ENCODE measurements around the gene MATR3. TPM values are rescaled to one million over a fixed set of nuclear protein-coding genes. Genes with fewer than 3 reads are reported as not detected.

Gene MATR3
- total and polyA plus RNA-seq, 8 donors = 68.2 to 352 (median 116) TPM

DNA sequence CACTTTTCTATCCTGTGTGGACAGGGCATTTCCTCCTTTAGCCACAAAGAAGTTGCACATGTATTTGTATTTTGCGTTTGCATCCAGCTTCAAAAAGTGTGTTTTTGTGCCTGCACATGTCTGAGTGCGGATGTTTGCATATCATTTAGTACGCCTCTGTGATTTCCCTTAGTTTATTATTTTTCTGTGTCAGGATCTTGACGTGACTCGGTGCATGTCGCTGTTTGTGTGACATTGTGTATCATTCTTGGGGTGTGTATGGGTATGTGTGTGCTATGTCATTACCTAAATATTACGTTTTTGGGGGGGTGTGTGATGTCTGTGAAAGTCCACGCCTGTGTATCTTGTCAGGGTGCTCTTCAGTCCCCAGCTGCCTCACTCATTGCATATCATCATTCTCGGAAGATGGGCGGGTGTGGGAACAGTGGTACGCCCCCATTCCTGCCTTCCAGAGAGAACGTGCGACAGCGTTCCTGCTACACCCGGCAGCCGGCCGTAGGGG is 47.7 kb downstream of the MATR3 start:
- H3K9me3 ChIP-seq = no peaks in the 10 kb centered on the region
- peaks cover 0 to 6% (median 3%) of the 10 kb centered on the region in 4 donors for H3K36me3 ChIP-seq
- H3K27ac ChIP-seq = peak overlapping the region in 4 of 5 donors; percentile 93 to 99 (median 98)
- no peaks in the 10 kb centered on the region for H3K27me3 ChIP-seq
- WGBS, 5 donors = 1 to 4% (median 2%) methylated on average over 8 to 17 of the region's 17 CpGs
- intact Hi-C loops (cut with DNase I; ENCODE audit: low total_unique reads) = loop anchor here (10.0 kb wide), 1 partner anchor 46 kb away; the partner anchor contains the start of gene MATR3
- DNase-seq = no peak
- peaks cover 31 to 52% (median 46%) of the 10 kb centered on the region in 4 donors for H3K4me1 ChIP-seq
- TF ChIP-seq CTCF (IDR thresholded peaks at IDR 0.05) (no peak), EP300 (IDR thresholded peaks at IDR 0.05) (no peak), POLR2AphosphoS5 (IDR thresholded peaks at IDR 0.05) (no peak), POLR2A (IDR thresholded peaks at IDR 0.05) (no peak)
- peak overlapping the region; percentile 75 to 98 (median 87) for H3K4me3 ChIP-seq

DNA sequence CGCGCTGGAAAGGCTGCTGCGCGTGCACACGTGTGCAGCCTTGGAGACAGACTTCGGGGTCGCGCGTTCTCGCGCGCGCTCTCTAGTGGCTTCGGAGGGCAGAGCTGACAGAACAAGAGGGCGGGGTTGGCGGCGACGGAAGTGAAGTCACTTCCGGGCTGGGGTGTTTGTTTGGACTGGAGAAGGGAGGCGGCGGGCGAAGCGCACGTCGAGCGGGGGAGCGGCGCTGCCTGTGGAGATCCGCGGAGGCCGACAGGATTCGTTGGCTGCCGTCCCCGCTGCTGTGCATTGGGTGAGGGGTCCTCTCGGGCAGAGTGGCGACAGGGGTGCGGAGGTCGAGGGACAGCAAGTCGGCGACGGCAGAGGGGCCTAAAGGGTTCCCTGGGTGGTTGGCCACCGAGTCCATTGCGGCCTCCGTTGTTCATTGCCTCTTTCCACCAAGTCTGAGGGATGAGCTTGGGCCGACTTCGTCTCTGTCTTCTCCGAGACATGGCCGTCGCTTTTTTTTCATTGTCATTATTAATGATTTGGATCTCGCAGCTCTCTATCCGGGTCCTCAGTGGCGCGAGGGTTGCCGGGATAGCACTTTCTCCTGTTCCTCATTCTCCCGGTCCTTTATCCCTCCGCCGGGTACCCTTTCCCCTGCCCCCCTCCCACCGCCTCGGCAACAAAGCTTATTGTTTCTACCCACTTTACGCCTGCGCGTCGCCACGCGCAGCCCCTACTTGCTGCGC is 48.3 kb downstream of the MATR3 start, which contains the start of gene PAIP2:
TSS of gene PAIP2 (plus strand) at position 166 of the 734 bp plus-strand sequence. CDS start 21,931 bp downstream, outside the sequence.
- intact Hi-C loops (cut with DNase I; ENCODE audit: low total_unique reads) = loop anchor here (10.0 kb wide), 1 partner anchor 47 kb away; the partner anchor contains the start of gene MATR3
- 0 to 1% (median 0%) methylated on average over 60 to 66 of the region's 66 CpGs for WGBS, 5 donors
- Histone ChIP-seq H3K27me3 (no peaks in the 10 kb centered on the region), H3K9me3 (no peaks in the 10 kb centered on the region), H3K4me1 (peaks cover 31 to 54% (median 46%) of the 10 kb centered on the region in 4 donors), H3K4me3 (peak within 1 kb of the TSS; percentile 75 to 98 (median 87)), H3K27ac (peak within 1 kb of the TSS; percentile 89 to 99 (median 97)), H3K36me3 (peaks cover 0 to 11% (median 3%) of the 10 kb centered on the region in 4 donors)
- peak in 2 of 4 donors; percentile 87 to 91 for TF ChIP-seq POLR2A (IDR thresholded peaks at IDR 0.05)
- TF ChIP-seq CTCF (IDR thresholded peaks at IDR 0.05) = peak in 5 of 7 experiments; percentile 64 to 81 (median 77)
- peak; percentile 91 to 97 (median 97) for TF ChIP-seq POLR2AphosphoS5 (IDR thresholded peaks at IDR 0.05)
- TF ChIP-seq EP300 (IDR thresholded peaks at IDR 0.05) = no peak
- DNase-seq = peak; percentile 98 to 99

GRCh38 chr5:139342423-139342723 is 48.8 kb downstream of the MATR3 start:
- H3K4me1 ChIP-seq = peaks cover 31 to 59% (median 47%) of the 10 kb centered on the region in 4 donors
- WGBS, 5 donors = 0% methylated on average over 16 of the region's 16 CpGs
- H3K9me3 ChIP-seq = no peaks in the 10 kb centered on the region
- H3K27me3 ChIP-seq = no peaks in the 10 kb centered on the region
- peak overlapping the region; percentile 75 to 98 (median 87) for H3K4me3 ChIP-seq
- DNase-seq = no peak
- H3K36me3 ChIP-seq = peaks cover 0 to 13% (median 4%) of the 10 kb centered on the region in 4 donors
- no peak for TF ChIP-seq CTCF (IDR thresholded peaks at IDR 0.05)
- TF ChIP-seq POLR2A (IDR thresholded peaks at IDR 0.05) = no peak
- intact Hi-C loops (cut with DNase I; ENCODE audit: low total_unique reads) = loop anchor here (10.0 kb wide), 1 partner anchor 48 kb away; the partner anchor contains the start of gene MATR3
- peak overlapping the region; percentile 89 to 99 (median 97) for H3K27ac ChIP-seq

DNA sequence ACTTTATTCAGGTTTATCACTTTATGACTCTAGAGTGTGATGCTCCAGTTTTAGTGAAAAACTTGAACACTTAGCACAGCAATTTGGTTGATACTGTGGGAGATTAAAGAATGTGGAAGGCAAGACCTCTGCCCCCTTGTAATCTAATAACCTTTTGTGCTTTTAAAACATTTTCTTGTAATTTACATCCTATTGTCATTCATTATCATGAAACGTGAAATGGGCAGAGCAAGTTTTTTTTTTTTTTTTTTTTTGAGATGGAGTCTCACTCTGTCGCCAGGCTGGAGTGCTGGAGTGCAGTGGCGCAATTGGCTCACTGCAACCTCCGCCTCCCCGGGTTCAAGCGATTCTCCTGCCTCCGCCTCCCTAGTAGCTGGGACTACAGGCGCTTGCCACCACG is 49.9 kb downstream of the MATR3 start:
- H3K9me3 ChIP-seq = no peaks in the 10 kb centered on the region
- TF ChIP-seq POLR2AphosphoS5 (IDR thresholded peaks at IDR 0.05) = no peak
- TF ChIP-seq POLR2A (IDR thresholded peaks at IDR 0.05) = no peak
- no peak for TF ChIP-seq EP300 (IDR thresholded peaks at IDR 0.05)
- no peak for TF ChIP-seq CTCF (IDR thresholded peaks at IDR 0.05)
- DNase-seq = no peak
- peaks cover 31 to 70% (median 55%) of the 10 kb centered on the region in 4 donors for H3K4me1 ChIP-seq
- 71 to 81% (median 72%) methylated on average over 9 of the region's 9 CpGs for WGBS, 5 donors
- H3K36me3 ChIP-seq = peaks cover 0 to 15% (median 5%) of the 10 kb centered on the region in 4 donors
- H3K27me3 ChIP-seq = no peaks in the 10 kb centered on the region
- intact Hi-C loops (cut with DNase I; ENCODE audit: low total_unique reads) = loop anchor here (10.0 kb wide), 1 partner anchor 49 kb away; the partner anchor contains the start of gene MATR3
- peak overlapping the region in 3 of 4 donors; percentile 75 to 89 (median 85) for H3K4me3 ChIP-seq
- H3K27ac ChIP-seq = no peak overlapping the region
